Stimulated activated CD8-positive, alpha-beta memory T cell treated with anti-CD3 and anti-CD28 coated beads, Interleukin-4, amount 100 ng/mL, for 1 hour (primary cell): Measurements from ENCODE around the gene ADAMTS5.

Experiments
- DNase-seq, 2 donors: peaks; one replicate each; pipeline ENCODE4 v3.0.0-alpha.2; 2020; ENCODE audit warnings: low read depth in 2 of 2, low spot score in 1 of 2

Gene ADAMTS5

DNA sequence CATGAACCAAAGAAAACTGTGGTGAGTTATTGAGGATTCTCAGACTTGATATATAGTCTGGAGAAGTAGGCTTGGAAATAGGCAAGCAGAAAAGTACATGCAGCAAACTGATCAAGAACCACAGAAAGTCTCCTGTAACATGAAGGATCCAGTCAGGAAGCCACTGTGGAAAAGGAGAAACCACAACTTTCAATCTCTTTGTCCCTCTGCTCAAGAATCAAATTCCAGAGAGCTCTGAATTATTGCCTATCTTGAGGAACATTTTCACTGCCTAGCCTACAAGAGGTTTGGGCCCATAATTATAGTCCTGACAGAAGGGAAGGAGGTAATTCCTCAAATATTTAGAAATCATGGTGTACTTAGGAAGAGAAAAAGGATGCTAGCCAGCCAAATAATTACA is 78.6 kb downstream of the ADAMTS5 start:
- DNase-seq = no peak

DNA sequence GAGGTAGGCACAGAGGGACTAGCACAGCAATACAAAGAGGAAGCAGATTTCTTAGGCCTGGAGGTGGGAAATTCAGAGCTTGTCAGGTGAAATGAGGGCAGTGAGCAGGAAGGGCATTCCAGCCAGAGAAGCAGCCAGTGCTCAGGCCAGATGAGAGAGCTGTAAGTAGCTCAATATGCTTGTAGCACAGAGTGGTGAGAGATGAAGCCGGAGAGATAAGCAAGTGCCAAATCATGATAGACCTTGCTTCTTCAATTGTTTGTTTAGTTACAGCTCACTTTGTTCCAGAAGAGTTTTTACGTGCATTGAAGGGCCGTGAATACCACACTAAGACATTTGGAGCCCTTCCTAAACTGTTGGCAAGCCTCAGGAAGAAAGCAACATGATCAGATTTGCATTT is 79.6 kb downstream of the ADAMTS5 start:
- no peak for DNase-seq

DNA sequence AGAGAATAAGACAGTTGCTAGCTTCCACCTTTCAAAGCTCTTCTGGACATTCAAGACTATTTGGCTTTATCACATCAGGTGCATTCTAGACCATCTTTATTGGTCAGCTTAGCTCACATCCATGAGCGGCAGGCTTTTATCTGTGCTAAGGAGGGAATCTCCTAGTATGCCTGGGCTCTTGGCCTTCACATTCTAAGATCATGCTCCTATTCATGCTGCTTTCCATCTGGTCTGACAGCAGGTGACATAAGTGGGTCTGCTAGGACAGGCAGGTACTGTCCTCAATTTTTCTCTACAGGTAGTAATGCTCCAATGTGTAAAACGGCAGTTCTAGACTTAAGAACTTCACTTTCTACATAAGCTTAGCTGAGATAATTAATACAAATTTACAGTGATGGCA is 82.5 kb downstream of the ADAMTS5 start:
- DNase-seq = no peak

DNA sequence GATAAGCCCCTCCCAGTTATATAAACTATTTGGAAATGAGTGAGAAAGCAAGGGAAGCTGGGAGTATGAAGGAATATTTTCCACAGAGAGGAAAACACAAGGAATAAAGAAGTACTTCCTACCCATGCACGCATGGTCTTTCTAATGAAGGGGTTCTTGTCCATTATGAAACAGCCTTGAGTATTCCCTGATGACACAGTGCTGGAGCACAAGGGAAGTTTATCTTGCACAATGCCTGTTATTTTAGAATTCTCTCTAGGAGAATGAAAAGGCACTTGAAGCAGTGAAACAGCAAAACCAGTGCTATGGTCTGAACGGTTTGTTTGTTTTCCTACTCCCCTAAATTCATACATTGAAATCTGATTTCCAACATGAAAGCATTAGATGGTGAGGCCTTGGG is 83.1 kb downstream of the ADAMTS5 start:
- DNase-seq = no peak

DNA sequence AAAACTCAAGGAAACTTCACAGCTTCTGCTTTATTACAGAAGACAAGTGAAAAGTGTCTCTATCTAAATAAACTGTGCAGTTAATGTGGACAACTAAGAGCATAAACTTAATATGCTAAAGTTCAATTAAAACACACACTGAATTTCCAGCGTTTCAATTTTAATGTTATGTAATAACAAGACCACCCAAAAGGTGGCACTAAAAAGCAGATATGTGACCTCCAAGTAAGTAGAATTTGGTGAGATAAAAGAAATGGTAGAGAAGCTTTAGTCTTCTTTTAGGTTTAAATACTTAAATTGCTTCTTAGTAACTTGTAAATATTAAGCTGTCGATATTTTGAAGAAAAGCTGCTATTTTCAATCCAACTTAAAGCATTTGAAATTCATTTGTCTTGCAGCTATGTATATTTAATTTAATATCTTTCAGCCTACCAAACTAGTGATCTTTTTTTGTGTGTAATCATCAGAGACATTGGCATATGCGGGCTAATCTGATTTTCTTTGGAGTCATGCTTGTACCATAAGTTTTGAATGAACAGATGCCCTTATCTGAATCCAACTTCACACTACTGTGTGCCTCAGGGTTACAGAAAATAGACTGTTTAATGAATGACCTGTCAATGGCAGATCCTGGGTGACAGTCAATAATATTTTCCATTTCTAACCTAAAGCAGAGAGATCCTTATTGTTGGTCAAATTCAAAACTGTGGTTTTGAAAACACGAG is 85.2 kb downstream of the ADAMTS5 start:
- DNase-seq = no peak

DNA sequence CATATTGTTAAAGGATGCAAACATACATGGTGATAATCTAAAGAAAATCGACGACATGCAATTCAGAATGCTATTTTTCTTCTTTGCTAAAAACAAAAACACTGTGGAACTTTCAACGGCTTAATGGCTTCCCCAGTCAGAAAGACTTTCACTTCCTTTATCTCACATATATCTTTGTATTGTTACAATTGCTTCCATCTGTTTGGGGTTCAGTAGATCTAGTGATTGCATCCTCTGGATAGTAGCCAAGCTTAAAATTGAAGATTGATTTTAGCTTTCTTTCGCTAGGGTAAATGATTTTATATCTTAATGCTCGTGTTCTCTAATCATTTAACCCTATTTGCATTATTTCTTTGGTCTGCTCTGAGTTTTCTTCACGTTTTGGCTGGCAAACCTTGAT is 89.9 kb downstream of the ADAMTS5 start:
- no peak for DNase-seq

DNA sequence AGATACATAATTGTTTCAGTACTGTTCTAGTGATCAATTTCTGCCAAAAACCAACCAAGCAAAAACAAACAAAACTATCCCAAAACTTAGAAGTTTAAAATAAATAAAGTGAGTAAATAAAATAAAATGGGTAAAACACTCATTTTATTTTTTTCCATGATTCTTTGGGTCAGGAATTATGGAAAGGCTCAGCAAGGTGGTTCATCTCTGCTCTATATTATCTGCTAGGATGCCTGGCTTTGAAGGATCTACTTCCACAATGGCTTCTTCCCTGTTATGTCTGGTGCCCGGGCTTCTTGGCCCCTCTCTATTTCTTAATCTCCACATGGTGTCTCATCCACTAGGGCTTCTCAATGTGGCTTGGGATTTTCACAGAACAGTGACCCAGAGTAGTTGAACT is 92.5 kb downstream of the ADAMTS5 start:
- DNase-seq = no peak
